Endothelial cell of umbilical vein (primary cell): Measurements from ENCODE around the gene C3orf20.

Experiments used
- CTCF ChIP-seq, 2 donors: IDR thresholded peaks; 1 replicate in 1 of 2; 2 replicates in 1 of 2; pipeline ENCODE4 v1.5.1; 2011; ENCODE audit warnings: low read length in 2 of 2, mild to moderate bottlenecking in 2 of 2, moderate library complexity in 2 of 2, control low read depth in 1 of 2, inconsistent platforms in 1 of 2, low read depth in 1 of 2; ENCODE audit not compliant: insufficient read depth in 1 of 2; ENCODE audit errors: extremely low read depth in 1 of 2
- EZH2 ChIP-seq: IDR thresholded peaks from 2 replicates; pipeline ENCODE4 v1.6.1; 2012; ENCODE audit warnings: borderline replicate concordance, low read depth, mild to moderate bottlenecking, moderate library complexity, low read length, inconsistent platforms; ENCODE audit not compliant: severe bottlenecking
- FOS ChIP-seq: IDR thresholded peaks from 2 replicates; pipeline ENCODE4 v1.6.1; 2011; ENCODE audit warnings: mild to moderate bottlenecking, low read length, moderate library complexity, borderline replicate concordance; ENCODE audit not compliant: insufficient read depth
- GATA2 ChIP-seq: IDR thresholded peaks from 2 replicates; pipeline ENCODE4 v1.7.0; 2011; ENCODE audit warnings: low read depth, mild to moderate bottlenecking, moderate library complexity, mixed read lengths, low read length; ENCODE audit not compliant: insufficient read length, insufficient read depth
- MAX ChIP-seq: IDR thresholded peaks from 2 replicates; pipeline ENCODE4 v1.6.1; 2011; ENCODE audit not compliant: insufficient read depth, insufficient read length
- MYC ChIP-seq: IDR thresholded peaks from one replicate; pipeline ENCODE4 v1.6.1; 2011; ENCODE audit warnings: mild to moderate bottlenecking, low read depth, low read length
- POLR2A ChIP-seq: IDR thresholded peaks from 2 replicates; pipeline ENCODE4 v1.6.1; 2012; ENCODE audit warnings: low read depth, mild to moderate bottlenecking, control low read depth, low read length
- POLR2AphosphoS5 ChIP-seq: IDR thresholded peaks from 2 replicates; pipeline ENCODE4 v1.6.1; 2012; ENCODE audit warnings: low read depth, mild to moderate bottlenecking, control low read depth, low read length, moderate library complexity; ENCODE audit not compliant: insufficient read depth

- TF ChIP-seq CTCF (IDR thresholded peaks at IDR 0.05; ENCODE audit: extremely low read depth in 1 of 2, insufficient read depth in 1 of 2, low read depth in 1 of 2, low read length in 2 of 2) (no peak), POLR2AphosphoS5 (no peak), EZH2 (no peak), MAX (no peak), POLR2A (no peak), GATA2 (no peak), MYC (no peak), FOS (no peak)
These were observed 43.1 kb upstream of the C3orf20 start for GRCh38 chr3:14631687-14632441.
